Kidney tubule cell (primary cell): ENCODE measurements around the gene SBK2.

Experiments
- DNase-seq: peaks from one replicate; pipeline ENCODE4 v3.0.0-alpha.2; 2018; ENCODE audit warnings: low spot score

SBK2 gene

DNA sequence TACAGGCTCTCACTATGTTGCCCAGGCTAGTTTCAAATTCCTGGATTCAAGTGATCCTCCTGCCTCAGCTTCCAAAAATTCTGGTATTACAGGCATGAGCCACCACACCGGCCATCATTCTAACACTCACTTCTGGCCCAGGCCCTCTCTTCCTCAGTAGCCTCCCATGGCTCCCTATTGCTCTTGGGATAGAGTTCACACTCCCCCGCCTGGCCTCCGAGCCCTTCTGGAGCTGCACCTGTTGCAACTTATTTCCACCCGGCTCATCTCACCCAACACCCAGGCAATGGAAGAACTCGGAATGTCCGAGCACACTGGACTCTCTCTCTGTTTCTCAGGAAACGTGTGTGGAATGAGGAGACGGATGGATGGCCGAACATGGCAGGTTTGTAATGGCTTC is 17.4 kb upstream of the SBK2 start:
- DNase-seq: no peak

DNA sequence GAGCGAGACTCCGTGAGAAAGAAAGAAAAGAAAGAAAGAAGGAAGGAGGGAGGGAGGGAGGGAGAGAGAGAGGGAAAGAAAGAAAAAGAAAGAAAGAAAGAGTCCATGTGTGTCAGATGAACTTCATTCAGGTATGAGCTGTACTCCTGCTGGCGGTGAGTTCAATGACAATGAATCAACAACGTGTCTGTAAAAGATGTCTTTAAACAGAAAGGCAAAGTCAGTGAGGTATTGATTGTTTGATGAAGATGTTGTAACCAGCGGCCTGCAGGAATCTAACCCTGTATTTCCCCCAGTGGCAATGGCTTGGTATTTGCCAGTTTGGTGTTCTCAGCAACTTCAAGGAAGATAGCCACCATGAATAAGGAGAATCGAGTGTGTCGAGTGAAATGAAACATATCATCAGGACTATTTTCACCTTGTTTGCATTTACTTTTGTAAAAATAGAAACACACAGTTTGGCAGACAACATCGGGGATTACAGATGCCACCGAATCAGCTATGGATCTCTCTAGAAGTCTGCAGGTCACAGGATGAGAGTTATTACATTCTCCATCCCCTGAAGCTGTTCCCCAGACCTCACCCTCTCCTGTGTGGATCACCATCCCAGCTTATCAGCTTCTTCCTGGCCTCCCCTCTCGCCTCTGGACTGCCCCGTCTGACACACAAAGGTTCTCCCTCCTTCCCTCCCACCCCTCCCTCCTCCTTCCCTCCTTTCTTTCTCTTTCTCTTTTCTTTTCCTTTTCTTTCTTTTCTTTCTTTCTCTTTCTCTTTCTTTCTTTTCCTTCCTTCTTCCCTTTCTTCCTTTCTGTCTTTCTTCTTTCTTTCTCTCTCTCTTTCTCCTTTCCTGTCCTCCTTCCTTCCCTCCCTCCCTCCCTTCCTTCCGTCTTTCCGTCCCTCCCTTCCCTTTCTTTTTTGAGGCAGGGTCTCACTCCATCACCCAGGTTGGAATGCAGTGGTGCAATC is 16.6 kb upstream of the SBK2 start:
- no peak for DNase-seq

DNA sequence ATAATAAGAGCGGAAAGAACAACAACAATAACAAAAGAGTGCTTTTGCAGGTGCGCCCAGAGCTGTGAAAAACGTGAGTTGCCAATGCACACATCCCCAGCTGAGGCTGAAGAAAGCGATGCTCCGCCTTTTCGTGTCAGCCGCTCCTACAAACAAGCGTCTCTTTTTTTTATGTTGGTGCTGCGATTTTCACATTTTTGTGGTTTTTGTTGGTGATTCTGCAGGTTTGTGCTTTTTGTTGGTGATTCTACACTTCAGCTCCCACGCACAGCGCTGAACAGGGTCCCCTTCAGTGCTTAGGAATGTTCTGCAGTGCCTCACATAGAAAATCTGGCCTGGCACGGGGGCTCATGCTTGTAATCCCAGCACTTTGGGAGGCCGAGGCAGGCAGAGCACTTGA is 15.7 kb upstream of the SBK2 start:
- DNase-seq: peak; percentile 9

DNA sequence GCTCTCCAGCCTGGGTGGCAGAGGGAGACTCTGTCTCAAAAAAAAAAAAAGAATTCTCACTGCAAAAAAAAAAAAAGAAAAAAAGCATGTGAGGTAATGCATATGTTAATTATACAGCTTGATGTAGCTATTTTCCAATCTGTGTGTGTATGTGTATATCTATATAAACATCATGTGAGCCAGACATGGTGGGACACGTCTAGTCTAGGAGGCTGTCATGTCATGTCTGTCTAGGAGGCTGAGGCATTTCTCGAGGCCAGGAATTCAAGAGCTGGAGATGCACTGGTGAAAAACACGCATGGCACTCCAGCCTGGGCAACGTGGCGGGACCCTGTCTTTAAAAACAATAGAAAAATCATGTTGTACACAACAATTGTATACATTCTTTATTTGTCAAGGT is 15.3 kb upstream of the SBK2 start:
- DNase-seq: no peak

DNA sequence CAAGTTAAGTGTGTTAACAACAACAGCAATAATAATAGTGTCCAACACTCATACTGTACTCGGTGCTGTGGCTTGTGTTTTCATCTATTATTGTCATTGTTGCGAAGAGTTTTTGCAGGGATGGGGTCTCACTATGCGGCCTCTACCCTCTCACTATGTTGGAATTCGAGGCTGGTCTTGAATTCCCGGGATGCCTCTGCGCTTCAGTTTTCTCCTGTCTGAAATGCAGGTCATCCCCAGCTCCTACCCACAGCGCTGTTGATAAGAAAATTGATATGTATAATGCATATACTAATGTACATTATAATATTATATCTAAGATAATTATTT is 13.4 kb upstream of the SBK2 start:
- no peak for DNase-seq

DNA sequence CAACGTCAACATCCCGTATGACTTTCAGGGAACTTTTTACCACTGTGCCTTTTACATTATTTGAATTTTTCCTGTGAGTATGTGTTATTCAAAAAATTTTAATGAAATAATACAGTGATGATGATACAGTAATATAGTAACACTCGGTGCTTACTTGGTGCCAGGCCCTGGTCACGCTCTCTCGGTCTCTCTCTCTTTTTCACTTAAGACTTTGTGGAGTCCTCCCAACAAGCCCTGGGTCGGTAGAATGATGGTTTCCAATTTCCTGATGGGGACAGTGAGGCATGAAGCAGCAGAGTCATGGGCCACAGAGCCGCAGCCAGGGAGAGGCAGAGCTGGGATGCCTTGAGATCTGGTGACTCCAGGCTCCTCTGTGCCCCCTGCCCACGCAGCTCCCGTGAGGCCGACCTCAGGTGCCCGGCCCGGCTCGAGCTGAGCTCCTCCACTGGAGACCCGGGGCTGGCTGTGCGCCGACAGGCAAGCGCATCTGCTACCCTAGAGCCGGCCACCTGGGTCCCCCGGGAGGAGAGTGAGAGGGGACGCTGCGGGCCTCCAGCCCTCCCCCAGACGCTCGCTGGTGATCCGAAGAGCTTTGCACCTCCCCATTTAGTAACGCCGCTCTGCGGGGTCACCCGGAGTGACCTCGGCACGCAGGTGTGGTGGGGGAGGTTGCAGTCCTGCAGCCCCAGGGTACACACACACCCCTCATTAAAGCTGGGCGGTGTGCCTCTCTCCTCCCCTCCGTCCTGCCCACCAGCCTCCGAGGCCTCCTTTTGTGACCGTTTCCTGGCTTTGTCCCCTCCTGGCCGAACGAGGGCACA is 12.8 kb upstream of the SBK2 start:
- peak; percentile 94 for DNase-seq

DNA sequence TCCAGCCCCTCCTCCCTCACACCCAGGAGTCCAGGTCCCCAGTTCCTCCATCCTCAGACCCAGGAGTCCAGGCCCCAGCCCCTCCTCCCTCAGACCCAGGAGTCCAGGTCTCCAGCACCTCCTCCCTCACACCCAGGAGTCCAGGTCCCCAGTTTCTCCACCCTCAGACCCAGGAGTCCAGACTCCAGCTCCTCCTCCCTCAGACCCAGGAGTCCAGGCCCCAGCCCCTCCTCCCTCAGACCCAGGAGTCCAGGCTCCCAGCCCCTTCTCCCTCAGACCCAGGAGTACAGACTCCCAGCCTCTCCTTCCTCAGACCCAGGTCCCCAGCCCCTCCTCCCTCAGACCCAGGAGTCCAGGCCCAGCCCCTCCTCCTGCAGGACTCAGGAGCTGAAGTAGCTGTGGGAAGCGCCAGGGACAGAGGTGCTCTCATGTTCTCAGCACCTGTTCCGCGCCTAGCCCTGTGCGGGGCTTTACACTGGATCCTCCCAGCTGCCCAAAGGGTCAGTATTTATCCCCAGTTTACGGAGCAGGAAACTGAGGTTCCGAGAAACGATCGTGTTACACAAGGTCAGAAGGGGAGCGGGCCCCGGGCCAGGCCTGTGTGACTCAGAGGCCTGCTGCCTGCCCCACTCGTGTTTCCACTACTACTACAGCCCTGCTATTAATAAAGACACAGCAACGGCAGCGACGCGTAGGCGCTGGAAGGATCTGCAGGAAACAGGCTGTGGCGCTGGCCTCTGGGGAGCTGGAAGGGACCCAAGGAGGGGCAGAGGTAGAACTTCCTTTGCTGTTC is 10.1 kb upstream of the SBK2 start:
- DNase-seq: peak; percentile 6

DNA sequence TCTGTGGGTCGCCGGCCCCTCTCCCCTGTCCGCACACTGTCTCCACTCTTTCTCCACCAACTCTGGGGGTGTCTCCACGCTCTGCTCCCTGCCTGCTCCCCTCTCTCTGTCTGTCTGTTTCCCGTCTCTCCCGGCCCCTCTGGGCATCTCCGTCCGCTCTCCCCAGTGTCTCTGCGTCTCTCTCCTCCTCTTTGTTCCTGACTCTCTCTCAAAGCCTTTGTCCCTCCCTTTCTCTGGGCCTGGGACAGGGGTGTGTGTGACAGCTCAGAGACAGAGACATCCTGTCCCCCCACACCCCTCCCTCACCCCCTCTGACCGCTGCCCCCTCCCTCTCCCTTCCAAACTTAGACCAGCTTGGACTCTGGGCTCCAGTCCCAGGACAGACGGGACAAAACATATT is 9.1 kb upstream of the SBK2 start:
- DNase-seq: no peak

DNA sequence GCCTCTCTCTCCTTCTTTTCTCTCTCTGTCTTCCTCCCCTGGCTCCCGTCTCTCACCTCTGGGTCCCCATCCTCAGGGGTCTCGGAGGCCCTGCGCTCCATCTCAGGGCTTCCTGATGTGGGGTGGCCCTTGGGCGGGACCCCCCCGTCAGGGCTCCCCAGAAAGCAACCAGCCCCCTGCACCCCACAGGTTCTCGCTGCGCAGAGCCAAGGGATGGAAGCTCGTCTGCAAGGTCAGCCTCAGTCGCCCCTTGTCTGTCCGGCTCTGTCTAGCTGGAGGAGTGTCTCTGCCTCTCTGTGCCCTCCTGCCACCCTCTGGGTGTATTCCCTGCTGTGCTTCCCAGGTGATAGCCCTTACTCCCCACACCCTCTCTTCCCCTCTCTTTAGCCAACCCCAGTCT is 8.5 kb upstream of the SBK2 start, which contains the start of gene SBK3:
TSS of gene SBK3 (minus strand) at position 101 of the 400 bp plus-strand sequence. CDS start at position 101, 0 bp downstream.
- DNase-seq: no peak

DNA sequence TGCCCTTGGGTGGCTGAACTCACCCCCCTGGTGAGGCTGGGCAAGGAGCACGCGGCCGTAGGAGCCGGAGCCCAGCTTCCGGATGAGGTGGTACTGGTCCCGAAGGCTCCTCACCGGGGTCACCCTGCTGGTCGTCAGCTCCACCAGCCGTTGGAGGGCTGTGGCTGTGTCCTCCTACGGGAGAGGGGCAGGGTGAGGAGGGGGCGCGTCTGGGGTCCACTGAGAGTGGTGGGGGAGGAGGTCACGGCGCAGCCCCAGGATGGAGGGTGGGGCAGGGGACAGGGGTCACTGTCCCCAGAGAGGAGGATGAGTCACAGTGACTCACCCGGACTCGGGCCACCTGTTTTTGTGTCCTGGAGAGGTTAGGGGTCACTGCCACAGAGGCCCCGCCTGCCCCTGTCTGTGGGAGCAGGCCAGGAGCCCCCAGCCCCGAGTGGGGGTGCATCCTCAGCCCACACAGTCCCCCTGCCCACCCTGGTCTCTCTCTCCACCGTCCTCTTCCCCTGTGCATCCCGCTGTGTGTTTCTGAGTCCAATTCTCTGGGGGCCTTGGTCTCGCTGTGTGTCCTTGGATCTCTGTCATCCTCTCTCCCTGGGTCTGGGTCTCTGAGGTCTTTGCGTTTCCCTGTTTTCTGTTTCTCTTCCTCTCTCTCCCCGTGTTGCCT is 8.0 kb upstream of the SBK2 start:
- DNase-seq: no peak

DNA sequence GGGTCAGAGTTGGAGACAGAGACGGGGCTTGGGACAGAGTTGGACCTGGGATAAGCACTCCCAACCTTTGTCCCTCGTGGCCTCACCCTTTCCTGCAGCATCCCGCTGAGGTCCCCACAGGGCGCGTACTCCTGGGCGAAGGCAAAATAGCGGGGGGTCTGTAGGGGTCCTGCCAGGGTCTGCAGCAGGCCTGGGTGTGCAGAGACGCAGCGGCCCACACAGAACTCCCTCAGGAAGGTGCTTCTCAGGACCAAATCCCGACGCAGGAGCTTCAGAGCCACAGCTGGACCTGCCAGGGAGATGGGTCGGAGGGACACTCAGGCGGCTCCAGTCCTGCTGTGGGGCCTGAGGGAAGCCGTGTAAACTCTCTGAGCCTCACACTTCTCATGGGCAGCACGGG is 7.1 kb upstream of the SBK2 start:
- DNase-seq: no peak

DNA sequence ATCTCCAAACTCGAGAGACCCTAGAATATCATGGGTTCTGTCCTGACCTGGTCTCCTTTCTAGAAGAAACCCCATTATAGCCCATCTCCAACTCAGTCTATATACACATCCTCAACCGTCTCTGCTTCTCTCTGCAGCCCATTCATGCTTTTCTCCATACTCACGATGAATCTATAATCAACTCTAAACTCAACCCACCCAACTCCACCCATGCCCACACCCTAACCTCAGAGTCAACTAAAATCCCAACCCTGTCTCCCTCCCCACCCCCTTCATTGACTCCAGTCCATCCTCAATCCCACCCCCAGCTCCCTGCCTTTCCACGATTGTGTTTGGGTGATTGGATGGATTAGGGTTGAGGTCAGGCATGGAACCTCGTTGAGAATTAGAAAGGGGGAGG is 6.6 kb upstream of the SBK2 start:
- DNase-seq: no peak

DNA sequence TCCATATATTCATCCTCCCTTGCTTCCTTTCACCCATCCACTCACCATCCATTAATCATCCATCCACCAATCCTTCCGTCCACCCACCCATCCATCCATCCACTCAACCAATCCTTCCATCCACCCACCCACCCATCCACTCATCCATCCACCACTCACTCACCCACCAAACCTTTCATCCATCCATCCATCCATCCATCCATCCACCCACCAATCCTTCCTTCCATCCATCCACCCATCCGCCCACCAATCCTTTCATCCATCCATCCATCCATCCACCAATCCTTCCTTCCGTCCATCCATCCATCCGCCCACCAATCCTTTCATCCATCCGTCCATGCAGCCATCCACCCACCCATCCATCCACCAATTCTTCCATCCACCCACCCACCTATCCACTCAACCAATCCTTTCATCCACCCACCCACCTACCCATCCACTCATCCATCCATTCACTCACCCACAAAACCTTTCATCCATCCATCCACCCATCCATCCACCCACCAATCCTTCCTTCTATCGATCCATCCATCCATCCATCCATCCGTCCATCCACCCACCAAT is 5.4 kb upstream of the SBK2 start:
- no peak for DNase-seq

DNA sequence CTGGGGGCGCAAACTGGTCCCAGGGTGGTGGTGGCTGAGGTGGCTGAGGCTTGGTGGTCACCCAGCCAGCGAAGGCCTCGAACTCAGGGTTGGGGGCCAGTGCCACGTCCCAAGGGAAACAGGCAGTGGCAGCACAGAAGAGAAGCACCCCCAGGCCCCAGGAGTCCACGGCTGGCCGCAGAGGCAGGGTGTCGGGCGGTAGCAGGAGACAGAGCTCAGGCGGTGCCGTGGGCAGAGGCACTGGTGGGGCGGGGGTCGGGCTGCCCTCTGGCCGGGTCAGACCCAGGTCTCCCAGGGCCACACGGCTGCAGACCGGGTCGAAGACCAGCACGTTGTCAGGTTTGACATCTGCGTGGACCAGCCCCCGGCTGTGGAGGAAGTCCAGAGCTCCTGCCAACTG is 4.2 kb upstream of the SBK2 start:
- DNase-seq: no peak

DNA sequence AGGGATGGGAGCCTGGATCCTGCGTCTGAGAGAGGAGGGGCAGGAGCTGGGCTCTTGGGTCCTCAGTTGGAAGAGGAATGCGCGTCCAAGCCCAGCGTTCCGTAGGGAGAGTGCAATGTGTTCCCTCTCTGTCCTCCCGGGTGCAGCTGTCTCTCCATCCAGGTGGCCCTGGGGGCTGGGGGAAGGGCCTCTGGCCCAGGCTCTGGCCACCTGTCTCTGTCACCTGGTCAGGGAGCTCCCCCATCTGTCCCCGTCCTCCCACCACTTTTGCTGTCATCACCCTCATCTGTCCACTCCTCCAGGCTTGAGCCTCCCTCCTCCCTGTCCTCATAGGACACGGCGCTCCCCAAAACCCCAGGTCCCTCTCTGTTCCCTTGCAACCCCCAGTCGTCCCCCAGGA is 3.7 kb upstream of the SBK2 start:
- no peak for DNase-seq

DNA sequence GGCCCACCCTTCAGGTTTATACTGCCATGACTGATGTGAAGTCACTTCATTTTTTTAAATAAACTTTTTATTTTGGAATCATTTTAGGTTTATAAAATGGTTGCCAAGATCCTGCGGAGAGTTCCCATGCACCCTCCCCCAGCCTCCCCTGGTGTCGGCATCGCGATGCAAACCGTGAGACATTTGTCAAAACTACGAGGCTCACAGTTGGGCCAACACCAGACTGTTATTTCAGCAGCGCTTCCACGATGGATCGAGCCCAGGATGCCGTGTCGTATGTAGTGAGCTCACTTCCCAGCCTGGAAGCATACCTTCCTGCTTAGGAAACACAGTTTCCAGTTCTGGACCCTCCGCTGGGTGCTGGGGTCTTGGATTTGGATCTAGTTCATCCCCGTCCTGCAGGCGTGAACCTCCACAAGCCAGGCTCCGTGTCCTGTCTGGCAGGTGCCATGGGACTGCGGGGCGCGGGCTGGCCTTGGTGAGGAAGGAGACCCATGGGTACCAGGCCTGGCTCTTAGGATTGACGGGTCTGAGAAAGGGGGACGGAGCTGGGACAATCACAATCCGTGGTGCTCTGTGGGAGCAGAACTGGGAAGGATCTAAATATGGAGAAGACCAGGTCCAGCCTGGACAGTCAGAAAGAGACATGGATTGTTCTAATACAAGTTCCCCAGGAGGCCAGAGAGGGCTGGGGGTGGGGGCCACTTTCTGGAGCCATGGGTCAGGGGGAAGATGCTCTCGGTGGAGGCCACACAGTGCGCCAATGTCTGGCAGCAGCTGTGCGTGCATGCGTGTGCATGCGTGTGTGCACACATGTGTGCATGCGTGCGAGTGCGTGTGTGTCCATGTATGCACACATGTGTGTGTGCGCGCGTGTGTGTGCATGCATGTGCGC is 2.4 kb upstream of the SBK2 start:
- no peak for DNase-seq

DNA sequence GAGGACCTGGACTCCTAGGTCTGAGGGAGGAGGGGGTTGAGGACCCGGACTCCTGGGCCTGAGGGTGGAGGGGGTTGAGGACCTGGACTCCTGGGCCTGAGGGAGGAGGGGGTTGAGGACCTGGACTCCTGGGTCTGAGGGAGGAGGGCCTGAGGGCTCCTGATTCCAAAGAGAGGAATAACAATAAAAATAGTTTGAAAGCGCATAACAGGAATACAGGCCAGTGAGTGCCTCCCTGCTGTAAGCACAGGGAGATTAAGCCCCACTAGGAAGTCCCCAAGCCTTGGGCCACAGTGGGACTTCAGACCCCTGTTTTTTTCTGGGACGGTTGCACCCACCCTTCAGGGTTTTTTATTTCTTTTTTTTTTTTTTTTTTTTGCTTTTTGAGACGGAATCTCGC is 1.2 kb upstream of the SBK2 start:
- no peak for DNase-seq

DNA sequence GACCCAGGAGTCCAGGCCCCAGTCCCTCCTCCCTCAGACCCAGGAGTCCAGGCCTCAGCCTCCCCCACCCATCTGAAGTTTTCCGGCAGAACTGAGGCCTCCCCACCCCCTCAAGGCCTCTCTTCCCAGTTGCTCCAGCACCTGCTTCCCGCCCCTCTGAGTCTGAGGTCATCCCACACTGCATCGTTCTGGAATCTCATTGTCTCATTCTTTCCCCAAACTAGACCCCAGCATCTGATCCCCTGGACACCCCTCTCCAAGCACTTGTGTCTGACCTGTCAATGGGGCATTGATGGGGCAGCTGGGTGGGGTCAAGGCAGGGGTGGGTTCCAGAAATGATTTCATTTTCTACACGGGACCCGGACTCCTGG is 793 bp upstream of the SBK2 start:
- DNase-seq: peak; percentile 42

DNA sequence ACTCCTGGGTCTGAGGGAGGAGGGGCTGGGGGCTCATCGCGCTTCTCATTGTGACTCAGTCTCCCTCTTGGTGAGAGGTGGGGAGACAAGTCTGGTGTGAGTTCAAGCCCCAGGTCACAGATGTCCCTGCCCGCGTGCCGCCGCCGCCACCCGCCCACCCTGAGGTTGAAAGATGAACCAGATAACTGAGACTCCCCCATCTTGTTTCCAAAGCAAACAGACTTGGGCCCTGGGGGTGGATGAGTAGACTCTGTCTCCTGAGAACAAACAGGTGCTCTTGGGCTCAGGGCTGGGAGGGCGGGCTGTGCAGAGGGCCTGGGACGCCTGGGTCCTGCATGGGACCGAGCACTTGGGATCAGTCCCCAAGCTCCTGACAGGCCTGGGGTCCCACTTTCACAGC is 567 bp downstream of the SBK2 start:
- no peak for DNase-seq

DNA sequence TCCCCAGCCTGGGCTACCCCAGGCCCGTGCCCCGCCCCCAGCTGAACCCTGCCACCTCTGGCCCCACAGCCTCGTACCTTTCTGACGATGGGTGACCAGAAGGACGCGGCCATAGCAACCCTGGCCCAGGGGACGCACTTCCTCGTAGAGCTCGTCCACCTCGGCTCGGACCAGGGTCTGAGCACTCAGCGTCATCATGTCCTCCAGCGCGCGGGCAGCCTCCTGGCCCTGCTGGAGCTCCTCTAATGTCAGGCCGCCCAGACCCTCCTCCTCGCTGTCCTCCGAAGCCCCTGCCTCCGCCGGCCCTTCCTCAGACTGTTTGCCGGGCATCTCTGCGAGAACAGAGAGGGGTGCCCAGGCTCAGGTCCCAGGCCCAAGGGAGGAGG is 975 bp downstream of the SBK2 start:
- DNase-seq: no peak
